ENCODE data around the gene CLRN2. TPM values are rescaled to one million over a fixed set of nuclear protein-coding genes. Genes with fewer than 3 reads are reported as not detected.

CLRN2 gene
- total RNA-seq, 2 donors from 2014 or later = not detected

- Mint-ChIP-seq H3K36me3 (ENCODE audit: low read depth) (no peaks in the 10 kb centered on the region), H3K27me3 (ENCODE audit: insufficient read depth) (peaks cover 75% of the 10 kb centered on the region), H3K4me3 (no peak overlapping the region)
Observed at GRCh38 chr4:17544831-17545234, 29.9 kb downstream of the CLRN2 start.

GRCh38 chr4:17545374-17546140 lies 30.6 kb downstream of the CLRN2 start:
- H3K9me3 Mint-ChIP-seq = peaks cover 4% of the 10 kb centered on the region
- no peak overlapping the region for H3K4me3 Mint-ChIP-seq
- WGBS, 2 experiments (ENCODE audit: insufficient coverage in 1 of 2, insufficient read length in 1 of 2) = 76 to 80% methylated on average over 8 to 11 of the region's 11 CpGs
- Histone ChIP-seq H3K4me1 (ENCODE audit: control insufficient read depth, insufficient read depth, low read length) (no peaks in the 10 kb centered on the region), H3K9ac (ENCODE audit: extremely low read depth, low read length, poor library complexity, severe bottlenecking) (no peak overlapping the region), H3K9me3 (ENCODE audit: control insufficient read depth, low read length) (no peaks in the 10 kb centered on the region), H3K4me3 (ENCODE audit: low read length) (no peak overlapping the region), H3K27me3 (ENCODE audit: control insufficient read depth, insufficient read depth, low read length, poor library complexity, severe bottlenecking) (no peaks in the 10 kb centered on the region), H3K27ac (ENCODE audit: low read depth, low read length) (no peak overlapping the region), H3K36me3 (ENCODE audit: control insufficient read depth, insufficient read depth, low read length) (no peaks in the 10 kb centered on the region)
- H3K4me1 Mint-ChIP-seq = peaks cover 14% of the 10 kb centered on the region
- TF ChIP-seq, protein P1, sequence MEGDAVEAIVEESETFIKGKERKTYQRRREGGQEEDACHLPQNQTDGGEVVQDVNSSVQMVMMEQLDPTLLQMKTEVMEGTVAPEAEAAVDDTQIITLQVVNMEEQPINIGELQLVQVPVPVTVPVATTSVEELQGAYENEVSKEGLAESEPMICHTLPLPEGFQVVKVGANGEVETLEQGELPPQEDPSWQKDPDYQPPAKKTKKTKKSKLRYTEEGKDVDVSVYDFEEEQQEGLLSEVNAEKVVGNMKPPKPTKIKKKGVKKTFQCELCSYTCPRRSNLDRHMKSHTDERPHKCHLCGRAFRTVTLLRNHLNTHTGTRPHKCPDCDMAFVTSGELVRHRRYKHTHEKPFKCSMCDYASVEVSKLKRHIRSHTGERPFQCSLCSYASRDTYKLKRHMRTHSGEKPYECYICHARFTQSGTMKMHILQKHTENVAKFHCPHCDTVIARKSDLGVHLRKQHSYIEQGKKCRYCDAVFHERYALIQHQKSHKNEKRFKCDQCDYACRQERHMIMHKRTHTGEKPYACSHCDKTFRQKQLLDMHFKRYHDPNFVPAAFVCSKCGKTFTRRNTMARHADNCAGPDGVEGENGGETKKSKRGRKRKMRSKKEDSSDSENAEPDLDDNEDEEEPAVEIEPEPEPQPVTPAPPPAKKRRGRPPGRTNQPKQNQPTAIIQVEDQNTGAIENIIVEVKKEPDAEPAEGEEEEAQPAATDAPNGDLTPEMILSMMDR (conservative IDR thresholded peaks at IDR 0.05) = no peak
- no peak overlapping the region for H3K27ac Mint-ChIP-seq
- no peaks in the 10 kb centered on the region for H3K36me3 Mint-ChIP-seq (ENCODE audit: low read depth)
- DNase-seq = no peak
- H3K27me3 Mint-ChIP-seq (ENCODE audit: insufficient read depth) = peaks cover 70% of the 10 kb centered on the region

More at GRCh38 chr4:17544831-17545234, 29.9 kb downstream of the CLRN2 start:
- H3K4me1 ChIP-seq (ENCODE audit: control insufficient read depth, insufficient read depth, low read length) = no peaks in the 10 kb centered on the region
- peak; percentile 85 for DNase-seq
- H3K9ac ChIP-seq (ENCODE audit: extremely low read depth, low read length, poor library complexity, severe bottlenecking) = no peak overlapping the region
- WGBS, 2 experiments (ENCODE audit: insufficient coverage in 1 of 2, insufficient read length in 1 of 2) = 72 to 75% methylated on average over 2 to 3 of the region's 3 CpGs
- H3K27me3 ChIP-seq (ENCODE audit: control insufficient read depth, insufficient read depth, low read length, poor library complexity, severe bottlenecking) = no peaks in the 10 kb centered on the region
- TF ChIP-seq, protein P1 (conservative IDR thresholded peaks at IDR 0.05) = no peak
- peaks cover 4% of the 10 kb centered on the region for H3K9me3 Mint-ChIP-seq
- no peaks in the 10 kb centered on the region for H3K9me3 ChIP-seq (ENCODE audit: control insufficient read depth, low read length)
- peaks cover 14% of the 10 kb centered on the region for H3K4me1 Mint-ChIP-seq
- H3K36me3 ChIP-seq (ENCODE audit: control insufficient read depth, insufficient read depth, low read length) = no peaks in the 10 kb centered on the region
- no peak overlapping the region for H3K27ac Mint-ChIP-seq
- no peak overlapping the region for H3K4me3 ChIP-seq (ENCODE audit: low read length)
- H3K27ac ChIP-seq (ENCODE audit: low read depth, low read length) = no peak overlapping the region

DNA sequence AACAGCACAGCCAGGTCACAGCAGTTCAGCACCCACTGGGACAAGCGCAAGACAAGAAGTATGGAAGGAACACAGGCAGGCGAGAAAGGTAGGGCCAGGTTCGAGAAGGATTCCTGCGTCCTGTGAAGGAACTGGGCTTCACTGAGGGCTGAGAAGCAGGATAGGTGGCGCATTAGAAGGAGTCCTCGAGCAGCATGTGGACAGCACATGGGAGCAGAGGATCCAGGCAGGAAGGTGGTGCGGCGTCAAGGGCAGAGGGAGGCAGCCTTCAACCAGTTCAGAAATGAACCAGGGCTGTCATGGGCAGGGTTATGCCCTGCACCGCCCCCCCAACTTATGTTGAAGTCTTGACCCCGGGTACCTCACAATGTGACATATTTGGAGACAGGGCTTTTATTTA lies 31.3 kb downstream of the CLRN2 start:
- Histone ChIP-seq H3K27ac (ENCODE audit: low read depth, low read length) (no peak overlapping the region), H3K36me3 (ENCODE audit: control insufficient read depth, insufficient read depth, low read length) (no peaks in the 10 kb centered on the region), H3K9me3 (ENCODE audit: control insufficient read depth, low read length) (no peaks in the 10 kb centered on the region), H3K9ac (ENCODE audit: extremely low read depth, low read length, poor library complexity, severe bottlenecking) (no peak overlapping the region), H3K4me3 (ENCODE audit: low read length) (no peak overlapping the region), H3K4me1 (ENCODE audit: control insufficient read depth, insufficient read depth, low read length) (no peaks in the 10 kb centered on the region), H3K27me3 (ENCODE audit: control insufficient read depth, insufficient read depth, low read length, poor library complexity, severe bottlenecking) (no peaks in the 10 kb centered on the region)
- 93 to 100% methylated on average over 6 to 10 of the region's 10 CpGs for WGBS, 2 experiments (ENCODE audit: insufficient coverage in 1 of 2, insufficient read length in 1 of 2)
- no peak overlapping the region for H3K27ac Mint-ChIP-seq
- peaks cover 4% of the 10 kb centered on the region for H3K9me3 Mint-ChIP-seq
- peaks cover 14% of the 10 kb centered on the region for H3K4me1 Mint-ChIP-seq
- H3K36me3 Mint-ChIP-seq (ENCODE audit: low read depth) = no peaks in the 10 kb centered on the region
- TF ChIP-seq, protein P1 (conservative IDR thresholded peaks at IDR 0.05) = no peak
- DNase-seq = no peak
- H3K27me3 Mint-ChIP-seq (ENCODE audit: insufficient read depth) = peaks cover 71% of the 10 kb centered on the region
- no peak overlapping the region for H3K4me3 Mint-ChIP-seq
